GM06990 (cell line): ENCODE measurements around the gene NFE2L2.
A peak's percentile ranks its signal among the peaks of the same experiment; 100 is the strongest.

Experiments
- DNase-seq: peaks from one replicate; pipeline ENCODE4 v3.0.0-alpha.2; 2011; ENCODE audit not compliant: insufficient read length; ENCODE audit errors: extremely low read depth
- H3K27me3 ChIP-seq: replicated peaks from 2 replicates; pipeline ENCODE4 v1.6.0; 2011; ENCODE audit warnings: low read length; ENCODE audit not compliant: control insufficient read depth, insufficient read depth
- H3K36me3 ChIP-seq: 2 replicates; pipeline ENCODE4 v1.5.1; 2011; ENCODE audit warnings: low read length; ENCODE audit not compliant: control insufficient read depth, insufficient read depth
- H3K4me3 ChIP-seq: replicated peaks from 2 replicates; pipeline ENCODE4 v1.5.1; 2011; ENCODE audit warnings: low read depth, mild to moderate bottlenecking, control low read depth, low read length
- CTCF ChIP-seq: IDR thresholded peaks from 2 replicates; pipeline ENCODE4 v1.5.1; 2011; ENCODE audit warnings: low read length, control low read depth, mild to moderate bottlenecking, inconsistent platforms; ENCODE audit not compliant: insufficient read depth, poor library complexity, severe bottlenecking

NFE2L2 gene

GRCh38 chr2:177289824-177290628 lies 25.5 kb upstream of the NFE2L2 start:
- no peak for TF ChIP-seq CTCF
- H3K4me3 ChIP-seq, result no peak overlapping the region
- DNase-seq, result peak; percentile 48
- no peaks in the 10 kb centered on the region for H3K27me3 ChIP-seq
- no peaks in the 10 kb centered on the region for H3K36me3 ChIP-seq

- no peak for TF ChIP-seq CTCF
- H3K4me3 ChIP-seq, result no peak overlapping the region
- H3K36me3 ChIP-seq, result no peaks in the 10 kb centered on the region
- no peaks in the 10 kb centered on the region for H3K27me3 ChIP-seq
- DNase-seq, result no peak
Measured at GRCh38 chr2:177287814-177288213, 23.3 kb upstream of the NFE2L2 start.

GRCh38 chr2:177285892-177286715 lies 21.6 kb upstream of the NFE2L2 start:
- no peak overlapping the region for H3K4me3 ChIP-seq
- H3K27me3 ChIP-seq, result no peaks in the 10 kb centered on the region
- H3K36me3 ChIP-seq, result no peaks in the 10 kb centered on the region
- no peak for TF ChIP-seq CTCF
- DNase-seq, result no peak

GRCh38 chr2:177284531-177284930 lies 20.0 kb upstream of the NFE2L2 start:
- Histone ChIP-seq H3K36me3 (no peaks in the 10 kb centered on the region), H3K27me3 (no peaks in the 10 kb centered on the region), H3K4me3 (no peak overlapping the region)
- no peak for DNase-seq
- no peak for TF ChIP-seq CTCF

GRCh38 chr2:177283906-177284305 lies 19.4 kb upstream of the NFE2L2 start:
- TF ChIP-seq CTCF, result no peak
- H3K27me3 ChIP-seq, result no peaks in the 10 kb centered on the region
- H3K36me3 ChIP-seq, result no peaks in the 10 kb centered on the region
- no peak for DNase-seq
- H3K4me3 ChIP-seq, result no peak overlapping the region
